ENCODE data around the gene INTS6.

Gene INTS6

GRCh38 chr13:51341791-51342190 lies 111.0 kb downstream of the INTS6 start:
- no peak for DNase-seq

- DNase-seq, result no peak
Measured at GRCh38 chr13:51341232-51341631, 111.6 kb downstream of the INTS6 start.

GRCh38 chr13:51339952-51340732 lies 112.7 kb downstream of the INTS6 start:
- DNase-seq, result no peak

GRCh38 chr13:51339354-51339753 lies 113.5 kb downstream of the INTS6 start, which contains the start of gene SERPINE3:
SERPINE3 (plus strand) TSS chr13:51339691; CDS start chr13:51341092, 1,401 bp downstream.
- no peak for DNase-seq

GRCh38 chr13:51336746-51337145 lies 116.1 kb downstream of the INTS6 start:
- no peak for DNase-seq

GRCh38 chr13:51333826-51334225 lies 119.0 kb downstream of the INTS6 start:
- no peak for DNase-seq

GRCh38 chr13:51333421-51333820 lies 119.4 kb downstream of the INTS6 start:
- DNase-seq, result no peak

- no peak for DNase-seq
Measured at GRCh38 chr13:51332566-51333361, 120.1 kb downstream of the INTS6 start.

- no peak for DNase-seq
Measured at GRCh38 chr13:51331354-51331861, 121.4 kb downstream of the INTS6 start.

GRCh38 chr13:51330791-51331190 lies 122.0 kb downstream of the INTS6 start:
- no peak for DNase-seq

GRCh38 chr13:51329606-51330005 lies 123.2 kb downstream of the INTS6 start:
- DNase-seq, result no peak

- DNase-seq, result no peak
Measured at GRCh38 chr13:51328488-51328887, 124.3 kb downstream of the INTS6 start.

GRCh38 chr13:51327961-51328360 lies 124.9 kb downstream of the INTS6 start:
- DNase-seq, result no peak

- no peak for DNase-seq
Measured at GRCh38 chr13:51326777-51327176, 126.1 kb downstream of the INTS6 start.

- no peak for DNase-seq
Measured at GRCh38 chr13:51325837-51326236, 127.0 kb downstream of the INTS6 start.

- DNase-seq, result no peak
Measured at GRCh38 chr13:51324714-51325420, 128.0 kb downstream of the INTS6 start.

- no peak for DNase-seq
Measured at GRCh38 chr13:51323824-51324511, 128.9 kb downstream of the INTS6 start.

GRCh38 chr13:51322826-51323225 lies 130.0 kb downstream of the INTS6 start:
- DNase-seq, result no peak

GRCh38 chr13:51321836-51322235 lies 131.0 kb downstream of the INTS6 start:
- no peak for DNase-seq

- DNase-seq, result no peak
Measured at GRCh38 chr13:51318876-51319275, 134.0 kb downstream of the INTS6 start.

GRCh38 chr13:51318015-51318414 lies 134.8 kb downstream of the INTS6 start:
- DNase-seq, result no peak

GRCh38 chr13:51317262-51317661 lies 135.6 kb downstream of the INTS6 start:
- DNase-seq, result no peak

GRCh38 chr13:51313619-51314018 lies 139.2 kb downstream of the INTS6 start:
- DNase-seq, result no peak
